K562 (cell line): ENCODE results near the gene WDR72. TPM values are rescaled to one million over a fixed set of nuclear protein-coding genes. Genes with fewer than 3 reads are reported as not detected.

Experiments used
- ATAC-seq: fragments of 200-7000 bp; cut with Tn5 transposase; 3 replicates; pipeline ENCODE4 v1.9.1; 2020; ENCODE audit warnings: moderate library complexity
- BruUV-seq: library from RNA; stranded (reverse); fragments of 400-500 nt; replicated peaks from 2 replicates; lab custom pipeline; 2021; lab: Mats Ljungman, UMichigan
- CTCF ChIA-PET: fragments of 300-600 bp; formaldehyde crosslinking; extraction: SDS; loops from one replicate; lab custom pipeline; 2021; ENCODE audit warnings: low intra/inter-chr PET ratio; lab: Yijun Ruan, JAX
- POLR2A ChIA-PET: fragments of 300-600, 350-650 bp; sonication (Branson Sonifier 250); formaldehyde crosslinking; extraction: SDS; loops from one replicate; lab custom pipeline; 2021; ENCODE audit warnings: antibody characterized with exemption, inconsistent platforms; lab: Yijun Ruan, JAX
- DNase-seq, 4 experiments: peaks; one replicate each; pipeline versions ENCODE4 v3.0.0 to v3.0.0-alpha.2; 2011 to 2018; ENCODE audit warnings: low spot score in 3 of 4, mixed read lengths in 3 of 4; ENCODE audit errors: extremely low read depth in 1 of 4
- FAIRE-seq: peaks from 2 replicates; lab custom pipeline; 2011; peaks lifted over from hg19 to GRCh38; lab: Jason Lieb, UNC
- H2AFZ ChIP-seq: 2 replicates; pipeline ENCODE4 v1.6.0; 2011; ENCODE audit warnings: low read depth, low read length, control low read depth, inconsistent platforms
- H3K27ac ChIP-seq: fragments of 200-600 bp; 3 replicates; pipeline ENCODE4 v1.8.0; 2011; ENCODE audit warnings: low read depth, mild to moderate bottlenecking, control low read depth, inconsistent platforms, low read length, moderate library complexity, mixed read lengths; ENCODE audit errors: extremely low read depth
- H3K27me3 ChIP-seq, 2 experiments: fragments of 300-600 bp in 1 of 2; 2 replicates in 1 of 2; 3 replicates in 1 of 2; pipeline versions ENCODE4 v1.6.0 to v1.8.0; 2011; ENCODE audit warnings: inconsistent platforms in 2 of 2, low read length in 2 of 2, mild to moderate bottlenecking in 1 of 2, mixed read lengths in 1 of 2, moderate library complexity in 1 of 2; ENCODE audit not compliant: control insufficient read depth in 2 of 2, insufficient read depth in 2 of 2
- H3K36me3 ChIP-seq: fragments of 300-600 bp; 3 replicates; pipeline ENCODE4 v1.8.0; 2011; ENCODE audit warnings: mild to moderate bottlenecking, low read length, inconsistent platforms; ENCODE audit not compliant: control insufficient read depth, insufficient read depth
- H3K4me1 ChIP-seq, 2 experiments: fragments of 200-600 bp in 1 of 2; replicated peaks in 1 of 2; 2 replicates in 1 of 2; 3 replicates in 1 of 2; pipeline versions ENCODE4 v1.5.1 to v1.8.0; 2011; ENCODE audit warnings: inconsistent platforms in 2 of 2, low read length in 2 of 2, mild to moderate bottlenecking in 1 of 2, mixed read lengths in 1 of 2, moderate library complexity in 1 of 2; ENCODE audit not compliant: control insufficient read depth in 2 of 2, insufficient read depth in 2 of 2
- H3K4me2 ChIP-seq: 2 replicates; pipeline ENCODE4 v1.6.1; 2011; ENCODE audit warnings: low read length, control low read depth, inconsistent platforms, mixed read lengths; ENCODE audit not compliant: insufficient read depth
- H3K4me3 ChIP-seq: fragments of 200-600 bp; sonication (generic), shearing (Covaris generic); 2 replicates; pipeline ENCODE4 v1.5.1; 2016; ENCODE audit warnings: control low read depth, inconsistent platforms
- H3K79me2 ChIP-seq: fragments of 200-600 bp; 3 replicates; pipeline ENCODE4 v1.8.0; 2011; ENCODE audit warnings: low read length, inconsistent platforms; ENCODE audit not compliant: control insufficient read depth, insufficient read depth
- H3K9ac ChIP-seq, 2 experiments: 2 replicates each; pipeline versions ENCODE4 v1.6.0 to v1.6.1; 2011; ENCODE audit warnings: low read depth in 2 of 2, low read length in 2 of 2, control low read depth in 1 of 2, inconsistent platforms in 1 of 2, mild to moderate bottlenecking in 1 of 2, mixed read lengths in 1 of 2; ENCODE audit not compliant: insufficient read depth in 1 of 2
- H3K9me1 ChIP-seq: one replicate; pipeline ENCODE4 v1.6.0; 2011; ENCODE audit warnings: inconsistent platforms, mild to moderate bottlenecking, low read length, moderate library complexity; ENCODE audit not compliant: control insufficient read depth, insufficient read depth
- H3K9me3 ChIP-seq: replicated peaks from 2 replicates; pipeline ENCODE4 v1.5.1; 2011; ENCODE audit warnings: low read depth, low read length, inconsistent platforms; ENCODE audit not compliant: control insufficient read depth, insufficient read depth
- H4K20me1 ChIP-seq: replicated peaks from 2 replicates; pipeline ENCODE4 v1.6.1; 2011; ENCODE audit warnings: low read length, inconsistent platforms, mixed read lengths; ENCODE audit not compliant: control insufficient read depth, insufficient read depth
- C11orf30 ChIP-seq: fragments of 450-650 bp; IDR thresholded peaks from 2 replicates; pipeline ENCODE4 v1.6.1; 2016; ENCODE audit warnings: low read depth, mild to moderate bottlenecking
- FOXM1 ChIP-seq, 2 experiments: fragments of 450-650 bp in 1 of 2; sonication (generic) in 1 of 2; formaldehyde crosslinking in 1 of 2; IDR thresholded peaks; 2 replicates each; pipeline versions ENCODE4 v1.6.1 to v1.9.0; 2017 to 2022; ENCODE audit warnings: low read depth in 2 of 2, mild to moderate bottlenecking in 2 of 2, missing genetic modification reagents in 1 of 2, moderate library complexity in 1 of 2
- GATAD2A ChIP-seq: fragments of 450-650 bp; IDR thresholded peaks from 2 replicates; pipeline ENCODE4 v1.6.1; 2017
- HDAC3 ChIP-seq: fragments of 450-650 bp; IDR thresholded peaks from 2 replicates; pipeline ENCODE4 v1.6.1; 2018; ENCODE audit warnings: borderline replicate concordance, mild to moderate bottlenecking, moderate library complexity; ENCODE audit not compliant: partially characterized antibody
- HDGF ChIP-seq: fragments of 450-650 bp; IDR thresholded peaks from 2 replicates; pipeline ENCODE4 v1.6.1; 2016
- MXI1 ChIP-seq: IDR thresholded peaks from 2 replicates; pipeline ENCODE4 v1.6.1; 2011; ENCODE audit warnings: low read depth, mild to moderate bottlenecking, improper control_type of control experiment, low read length
- PHF20 ChIP-seq: fragments of 450-650 bp; IDR thresholded peaks from 2 replicates; pipeline ENCODE4 v1.6.1; 2018; ENCODE audit not compliant: partially characterized antibody
- PTBP1 ChIP-seq: fragments of 200-400 bp; formaldehyde crosslinking; IDR thresholded peaks from 2 replicates; pipeline ENCODE4 v1.6.1; 2017; ENCODE audit warnings: low read depth, low read length
- ZBTB1 ChIP-seq: sonication (generic); formaldehyde crosslinking; IDR thresholded peaks from 2 replicates; pipeline ENCODE4 v1.8.1; 2023; ENCODE audit warnings: missing genetic modification reagents, low read depth, mild to moderate bottlenecking, borderline replicate concordance
- ZC3H4 ChIP-seq: sonication (generic); formaldehyde crosslinking; IDR thresholded peaks from 2 replicates; pipeline ENCODE4 v1.9.0; 2021; ENCODE audit warnings: missing genetic modification reagents, borderline replicate concordance
- ZNF311 ChIP-seq: fragments of 250-450 bp; sonication (Bioruptor Pico); IDR thresholded peaks from 2 replicates; pipeline ENCODE4 v1.4.0; 2020; ENCODE audit warnings: mild to moderate bottlenecking, moderate library complexity
- ZNF41 ChIP-seq: fragments of 250-450 bp; sonication (Bioruptor Pico); conservative IDR thresholded peaks from 2 replicates; pipeline ENCODE4 v1.4.0; 2020; ENCODE audit warnings: mild to moderate bottlenecking
- ZNF707 ChIP-seq: fragments of 250-450 bp; sonication (Bioruptor Pico); conservative IDR thresholded peaks from 2 replicates; pipeline ENCODE4 v1.8.0; 2022; ENCODE audit warnings: inconsistent platforms, mild to moderate bottlenecking, moderate library complexity
- ZNF830 ChIP-seq: fragments of 250-450 bp; sonication (Bioruptor Pico); IDR thresholded peaks from 2 replicates; pipeline ENCODE4 v1.5.0; 2021; ENCODE audit warnings: mild to moderate bottlenecking
- WGBS: fragments of 100-300 bp; shearing (Covaris generic); methylation state at CpG from one replicate; pipeline ENCODE4 v1.1.6; 2016; ENCODE audit warnings: low coverage, mixed read lengths; ENCODE audit not compliant: insufficient coverage; ENCODE audit errors: missing lambda C conversion rate; 5-methylcytosine and 5-hydroxymethylcytosine counted together
- in situ Hi-C: fragments of 300-500 bp; cut with MboI; formaldehyde crosslinking; loops from 4 replicates; pipeline ENCODE4 v1.15.0; 2018; ENCODE audit warnings: inconsistent platforms, mixed read lengths
- intact Hi-C: fragments of 100-400 bp; cut with micrococcal nuclease; formaldehyde crosslinking; loops from 2 replicates; pipeline ENCODE4 v1.14.2; 2022
- polyA plus RNA-seq, 8 experiments: library from polyadenylated mRNA; depleted of rRNA in 4 of 8; stranded (reverse) in 5 of 8; unstranded in 3 of 8; fragments of >200 nt; fragmentation: Nextera tagmentation in 2 of 8; fragmentation: Illumina TruSeq in 1 of 8; extraction: Ambion mirVana in 2 of 8; extraction: Trizol in 1 of 8; gene quantifications; 2 replicates each; pipeline versions ENCODE4 v1.2.1 to v1.2.3, GENCODE V29; 2011 to 2014; ENCODE audit warnings: inconsistent platforms in 1 of 8, missing spikeins in 1 of 8
- total RNA-seq, 7 experiments: library from RNA; depleted of rRNA in 6 of 7; stranded (reverse); fragments of >200 nt in 6 of 7; fragmentation: Illumina TruSeq in 2 of 7; extraction: Trizol in 2 of 7; gene quantifications; 2 replicates each; pipeline versions ENCODE4 v1.2.1 to v1.2.3, GENCODE V29; 2011 to 2021; ENCODE audit warnings: low replicate concordance in 1 of 7
- TF ChIP-seq, protein P1 (sequence below): fragments of 250-450 bp; sonication (Bioruptor Pico); IDR thresholded peaks from 2 replicates; pipeline ENCODE4 v1.4.0; 2020; ENCODE audit warnings: mild to moderate bottlenecking, moderate library complexity

The WDR72 gene
- total and polyA plus RNA-seq, 9 of the 15 experiments (the other 6 are each of a cell fraction or from before 2014, with no cell fraction given) = 0.01 TPM; not detected in 8

GRCh38 chr15:53576841-53577240, 182.6 kb downstream of the WDR72 start:
- H3K4me1 ChIP-seq = no peaks in the 10 kb centered on the region
- POLR2A ChIA-PET = interaction anchor here (0.6 kb wide), 1 partner anchor 54 kb away, joined by 3 read pairs; no protein-coding TSS in a partner anchor
- ATAC-seq = no peak
- no peak overlapping the region for H3K9ac ChIP-seq
- in situ Hi-C loops = no loop called here
- H3K79me2 ChIP-seq = no peaks in the 10 kb centered on the region
- BruUV-seq = no TSS peak
- H3K36me3 ChIP-seq = no peaks in the 10 kb centered on the region
- no peak overlapping the region for H3K27ac ChIP-seq
- TF ChIP-seq ZC3H4 (CRISPR knock-in tag) (no peak), HDAC3 (no peak), HDGF (no peak), ZNF707 (no peak), GATAD2A (no peak), FOXM1 (IDR thresholded peaks at IDR 0.05; ENCODE audit: low read depth) (no peak), FOXM1 (CRISPR knock-in tag; IDR thresholded peaks at IDR 0.05; ENCODE audit: low read depth) (no peak)
- H4K20me1 ChIP-seq = no peaks in the 10 kb centered on the region
- CTCF ChIA-PET = no interaction called here
- no peaks in the 10 kb centered on the region for H3K27me3 ChIP-seq
- WGBS = 0% methylated on average over 1 of the region's 1 CpG
- no peak overlapping the region for H3K4me2 ChIP-seq
- no peak for FAIRE-seq
- no peak overlapping the region for H3K4me3 ChIP-seq
- no peaks in the 10 kb centered on the region for H3K9me3 ChIP-seq
- H3K9me1 ChIP-seq = no peaks in the 10 kb centered on the region
- intact Hi-C loops = no loop called here
- no peak overlapping the region for H2AFZ ChIP-seq
- no peak for DNase-seq

GRCh38 chr15:53573091-53573490, 186.4 kb downstream of the WDR72 start:
- no peak overlapping the region for H2AFZ ChIP-seq
- H3K27me3 ChIP-seq = no peaks in the 10 kb centered on the region
- no peaks in the 10 kb centered on the region for H3K9me1 ChIP-seq
- no TSS peak for BruUV-seq
- FAIRE-seq (no peak), DNase-seq (no peak), ATAC-seq (no peak)
- ChIA-PET CTCF (no interaction called here), POLR2A (no interaction called here)
- no peaks in the 10 kb centered on the region for H3K9me3 ChIP-seq
- H4K20me1 ChIP-seq = no peaks in the 10 kb centered on the region
- no peaks in the 10 kb centered on the region for H3K4me1 ChIP-seq
- no peak overlapping the region for H3K4me2 ChIP-seq
- H3K4me3 ChIP-seq = no peak overlapping the region
- intact Hi-C loops = no loop called here
- no peak overlapping the region for H3K27ac ChIP-seq
- H3K79me2 ChIP-seq = no peaks in the 10 kb centered on the region
- in situ Hi-C loops = no loop called here
- H3K9ac ChIP-seq = no peak overlapping the region
- no peaks in the 10 kb centered on the region for H3K36me3 ChIP-seq
- no peak for TF ChIP-seq PTBP1
- no peak for TF ChIP-seq ZNF311 (CRISPR knock-in tag)
- TF ChIP-seq ZNF830 = no peak
- TF ChIP-seq MXI1 = no peak
- no peak for TF ChIP-seq ZNF41 (CRISPR knock-in tag)
- TF ChIP-seq PHF20 = no peak
- TF ChIP-seq C11orf30 = no peak
- TF ChIP-seq ZBTB1 (CRISPR knock-in tag) = no peak
- TF ChIP-seq, protein P1, sequence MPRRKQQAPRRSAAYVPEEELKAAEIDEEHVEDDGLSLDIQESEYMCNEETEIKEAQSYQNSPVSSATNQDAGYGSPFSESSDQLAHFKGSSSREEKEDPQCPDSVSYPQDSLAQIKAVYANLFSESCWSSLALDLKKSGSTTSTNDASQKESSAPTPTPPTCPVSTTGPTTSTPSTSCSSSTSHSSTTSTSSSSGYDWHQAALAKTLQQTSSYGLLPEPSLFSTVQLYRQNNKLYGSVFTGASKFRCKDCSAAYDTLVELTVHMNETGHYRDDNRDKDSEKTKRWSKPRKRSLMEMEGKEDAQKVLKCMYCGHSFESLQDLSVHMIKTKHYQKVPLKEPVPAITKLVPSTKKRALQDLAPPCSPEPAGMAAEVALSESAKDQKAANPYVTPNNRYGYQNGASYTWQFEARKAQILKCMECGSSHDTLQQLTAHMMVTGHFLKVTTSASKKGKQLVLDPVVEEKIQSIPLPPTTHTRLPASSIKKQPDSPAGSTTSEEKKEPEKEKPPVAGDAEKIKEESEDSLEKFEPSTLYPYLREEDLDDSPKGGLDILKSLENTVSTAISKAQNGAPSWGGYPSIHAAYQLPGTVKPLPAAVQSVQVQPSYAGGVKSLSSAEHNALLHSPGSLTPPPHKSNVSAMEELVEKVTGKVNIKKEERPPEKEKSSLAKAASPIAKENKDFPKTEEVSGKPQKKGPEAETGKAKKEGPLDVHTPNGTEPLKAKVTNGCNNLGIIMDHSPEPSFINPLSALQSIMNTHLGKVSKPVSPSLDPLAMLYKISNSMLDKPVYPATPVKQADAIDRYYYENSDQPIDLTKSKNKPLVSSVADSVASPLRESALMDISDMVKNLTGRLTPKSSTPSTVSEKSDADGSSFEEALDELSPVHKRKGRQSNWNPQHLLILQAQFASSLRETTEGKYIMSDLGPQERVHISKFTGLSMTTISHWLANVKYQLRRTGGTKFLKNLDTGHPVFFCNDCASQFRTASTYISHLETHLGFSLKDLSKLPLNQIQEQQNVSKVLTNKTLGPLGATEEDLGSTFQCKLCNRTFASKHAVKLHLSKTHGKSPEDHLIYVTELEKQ (CRISPR knock-in tag) = no peak
